ENCODE results near the gene NGB. TPM values are rescaled to one million over a fixed set of nuclear protein-coding genes. Genes with fewer than 3 reads are reported as not detected.

NGB gene
- total RNA-seq, 4 donors from 2014 or later = not detected

- TF ChIP-seq CTCF (IDR thresholded peaks at IDR 0.05) = no peak
- DNase-seq (ENCODE audit: low spot score) = no peak
- ATAC-seq (ENCODE audit: low FRiP score) = no peak
Observed at GRCh38 chr14:77279719-77280118, 8.7 kb upstream of the NGB start.

- ATAC-seq (ENCODE audit: low FRiP score) (no peak), DNase-seq (ENCODE audit: low spot score) (no peak)
- no peak for TF ChIP-seq CTCF (IDR thresholded peaks at IDR 0.05)
Observed at GRCh38 chr14:77278461-77279230, 7.6 kb upstream of the NGB start.

GRCh38 chr14:77276959-77277358 is 6.0 kb upstream of the NGB start:
- ATAC-seq (ENCODE audit: low FRiP score) (no peak), DNase-seq (ENCODE audit: low spot score) (no peak)
- TF ChIP-seq CTCF (IDR thresholded peaks at IDR 0.05) = no peak

DNA sequence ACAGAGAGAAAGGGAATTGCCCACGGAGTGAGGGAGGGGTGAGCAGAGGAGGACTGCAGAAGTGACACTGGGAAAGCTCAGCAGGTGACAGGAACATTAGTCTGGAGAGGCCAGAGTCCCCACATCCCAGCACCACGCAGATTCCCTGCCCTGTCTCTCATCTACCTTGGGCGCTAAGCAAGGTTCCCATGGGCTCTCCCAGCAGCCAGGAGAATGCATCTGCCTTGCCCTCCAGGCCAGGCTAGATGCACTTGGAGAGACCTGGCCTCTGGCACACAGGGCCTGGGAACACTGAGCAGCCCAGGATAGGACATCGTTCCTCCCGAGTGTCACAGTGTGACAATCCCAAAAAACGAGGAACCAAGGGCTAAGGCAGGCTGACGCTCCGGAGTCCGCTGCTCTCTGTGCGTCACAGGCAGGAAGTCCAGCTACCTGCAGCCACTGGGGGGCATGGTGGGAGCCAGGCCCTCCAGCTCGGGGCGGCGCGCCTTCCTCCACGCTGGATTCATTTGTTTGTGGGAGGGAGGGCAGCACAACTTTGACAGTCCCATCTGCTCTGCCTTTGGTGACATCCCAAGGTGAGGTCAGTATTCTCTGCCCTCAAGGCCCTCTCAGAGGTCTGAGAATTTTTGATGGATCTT is 5.4 kb upstream of the NGB start:
- no peak for TF ChIP-seq CTCF (IDR thresholded peaks at IDR 0.05)
- ATAC-seq (ENCODE audit: low FRiP score) = no peak
- DNase-seq (ENCODE audit: low spot score) = no peak

- no peak for DNase-seq (ENCODE audit: low spot score)
- no peak for ATAC-seq (ENCODE audit: low FRiP score)
- TF ChIP-seq CTCF (IDR thresholded peaks at IDR 0.05) = no peak
Observed at GRCh38 chr14:77275601-77276017, 4.6 kb upstream of the NGB start.

- ATAC-seq (ENCODE audit: low FRiP score) (no peak), DNase-seq (ENCODE audit: low spot score) (no peak)
- TF ChIP-seq CTCF (IDR thresholded peaks at IDR 0.05) = no peak
Observed at GRCh38 chr14:77275041-77275580, 4.1 kb upstream of the NGB start.
